ENCODE data around the gene TEAD1.

TEAD1 gene

DNA sequence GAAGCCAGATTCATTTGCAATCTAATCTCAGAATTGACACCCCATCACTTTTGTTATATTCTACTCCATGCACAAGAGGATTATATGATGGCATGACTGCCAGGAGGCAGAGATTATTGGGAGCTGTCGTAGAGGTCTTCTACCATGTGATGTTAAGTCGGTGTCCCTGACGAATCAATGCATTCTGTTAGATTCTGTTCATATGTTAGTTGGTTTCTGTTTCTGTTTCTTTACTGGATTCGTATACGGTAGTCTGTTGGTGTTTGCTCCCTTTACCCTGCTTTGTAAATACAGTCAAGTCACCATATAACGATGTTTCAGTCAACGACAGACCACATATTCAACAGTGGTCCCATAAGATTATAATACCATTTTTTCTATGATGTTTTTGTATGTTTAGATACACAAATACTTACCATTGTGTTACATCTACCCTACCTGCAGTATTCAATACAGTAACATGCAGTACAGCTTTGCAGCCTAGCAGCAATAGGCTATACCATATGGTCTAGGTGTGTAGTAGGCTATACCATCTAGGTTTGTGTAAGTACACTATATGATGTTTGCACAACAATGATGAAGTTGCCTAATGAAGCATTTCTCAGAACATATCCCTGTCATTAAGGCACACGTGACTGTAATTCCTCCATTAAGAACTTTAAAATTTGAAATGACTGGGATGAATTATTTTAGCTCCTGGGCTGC is 312.1 kb downstream of the TEAD1 start:
- no peak for DNase-seq (ENCODE audit: low spot score)

DNA sequence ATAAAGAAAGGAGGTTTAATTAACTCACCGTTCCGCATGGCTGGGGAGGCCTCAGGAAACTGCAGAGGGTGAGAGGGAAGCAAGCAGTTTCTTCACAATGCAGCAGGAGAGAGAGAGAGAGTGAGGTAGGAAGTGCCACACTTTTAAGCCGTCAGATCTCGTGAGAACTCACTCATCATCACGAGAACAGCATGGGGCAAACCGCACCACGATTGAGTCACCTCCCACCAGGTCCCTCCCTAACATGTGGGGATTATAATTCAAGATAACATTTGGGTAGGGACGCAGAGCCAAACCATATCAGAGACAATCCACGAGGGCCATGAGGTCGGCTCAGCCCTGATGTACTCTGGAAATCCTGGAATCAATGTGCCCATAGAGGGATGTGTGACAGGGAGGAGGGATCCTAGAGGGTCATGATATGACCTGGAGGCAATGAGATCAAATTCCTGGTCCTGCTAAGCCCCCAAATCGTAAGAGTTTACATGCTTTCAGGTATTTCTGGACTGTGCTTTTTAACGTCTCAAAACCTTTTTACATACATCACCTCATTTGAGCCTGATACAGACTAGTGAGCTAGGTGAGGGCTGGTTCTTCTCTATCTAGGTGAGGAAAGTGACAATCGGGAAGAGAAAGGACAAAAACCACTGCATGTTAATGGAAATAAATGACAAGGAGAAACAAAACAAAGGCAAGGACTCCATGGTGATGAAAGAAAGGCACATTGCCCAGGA is 315.4 kb downstream of the TEAD1 start:
- DNase-seq (ENCODE audit: low spot score), result no peak

DNA sequence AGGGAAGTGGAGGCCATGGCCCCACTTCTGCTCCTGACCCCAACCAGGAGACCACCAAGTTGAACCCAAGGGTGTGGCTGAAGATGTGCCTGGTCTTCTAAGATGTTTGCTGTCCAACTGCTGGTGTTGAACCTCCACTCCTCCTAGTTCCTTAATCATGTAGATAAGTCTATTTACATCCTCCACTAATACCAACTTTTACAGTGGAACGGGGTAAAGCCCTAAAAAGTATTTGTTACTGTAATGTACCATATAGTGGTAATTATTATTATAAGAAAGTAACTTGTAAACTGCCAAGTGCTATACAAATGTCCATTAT is 315.9 kb downstream of the TEAD1 start:
- no peak for DNase-seq (ENCODE audit: low spot score)

DNA sequence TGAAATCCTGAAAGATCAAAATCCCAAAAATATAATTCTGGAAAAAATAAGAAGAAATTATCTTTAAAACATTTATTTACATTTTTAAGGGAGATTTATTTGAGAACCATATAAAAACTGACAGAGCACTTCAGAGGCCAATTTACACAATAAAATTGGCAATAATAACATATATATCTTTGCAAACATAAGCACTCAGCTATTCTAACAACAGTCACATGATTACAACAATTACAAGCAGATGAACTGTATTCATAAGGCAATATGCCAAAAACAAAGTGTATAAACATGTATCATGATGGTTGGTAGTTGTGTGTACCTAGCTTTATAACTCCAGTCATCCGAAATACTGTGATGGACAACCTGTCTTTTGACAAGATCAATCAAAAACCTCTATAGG is 317.2 kb downstream of the TEAD1 start:
- DNase-seq (ENCODE audit: low spot score), result no peak

DNA sequence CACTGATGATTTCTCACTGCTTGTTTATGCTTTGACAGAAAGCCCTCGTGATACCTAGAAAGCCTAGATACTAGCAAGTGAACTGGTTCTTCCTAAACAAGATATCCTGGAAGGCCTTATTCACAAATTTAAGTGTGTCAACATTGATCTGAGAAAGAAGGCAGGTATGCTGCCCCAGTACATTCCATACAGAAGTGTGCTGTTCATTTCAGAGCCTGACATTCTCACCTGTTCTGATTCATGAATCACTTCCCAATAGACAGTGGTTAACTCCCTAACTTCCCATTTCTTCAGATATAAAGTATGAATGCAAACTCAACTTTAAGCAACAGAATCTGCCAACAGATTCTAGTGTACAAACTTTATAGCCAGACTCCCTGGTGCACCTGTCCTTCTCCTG is 319.4 kb downstream of the TEAD1 start:
- no peak for DNase-seq (ENCODE audit: low spot score)

All from pons (tissue), 1 donor.